Measurements from ENCODE around the gene DYNLT2B.

DNA sequence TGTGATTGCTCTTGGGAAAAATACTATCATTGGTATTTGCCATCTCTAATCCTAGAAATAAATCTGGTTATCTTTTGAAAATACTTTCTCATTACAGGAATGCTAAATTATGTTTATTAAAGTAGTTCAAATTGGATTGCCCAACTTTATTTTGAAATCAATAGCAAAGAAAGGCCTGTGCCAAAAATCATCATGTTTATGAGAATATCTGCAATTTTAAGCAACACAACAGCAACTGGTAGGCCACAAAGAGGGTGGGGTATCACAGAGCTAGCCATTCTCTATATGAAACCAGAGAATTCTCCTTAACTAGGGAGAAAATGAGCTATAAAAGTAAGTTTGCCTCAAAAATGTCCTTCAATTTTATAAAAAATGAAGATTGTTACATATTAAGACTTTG lies 32.0 kb upstream of the DYNLT2B start:
- TF ChIP-seq, protein P1, sequence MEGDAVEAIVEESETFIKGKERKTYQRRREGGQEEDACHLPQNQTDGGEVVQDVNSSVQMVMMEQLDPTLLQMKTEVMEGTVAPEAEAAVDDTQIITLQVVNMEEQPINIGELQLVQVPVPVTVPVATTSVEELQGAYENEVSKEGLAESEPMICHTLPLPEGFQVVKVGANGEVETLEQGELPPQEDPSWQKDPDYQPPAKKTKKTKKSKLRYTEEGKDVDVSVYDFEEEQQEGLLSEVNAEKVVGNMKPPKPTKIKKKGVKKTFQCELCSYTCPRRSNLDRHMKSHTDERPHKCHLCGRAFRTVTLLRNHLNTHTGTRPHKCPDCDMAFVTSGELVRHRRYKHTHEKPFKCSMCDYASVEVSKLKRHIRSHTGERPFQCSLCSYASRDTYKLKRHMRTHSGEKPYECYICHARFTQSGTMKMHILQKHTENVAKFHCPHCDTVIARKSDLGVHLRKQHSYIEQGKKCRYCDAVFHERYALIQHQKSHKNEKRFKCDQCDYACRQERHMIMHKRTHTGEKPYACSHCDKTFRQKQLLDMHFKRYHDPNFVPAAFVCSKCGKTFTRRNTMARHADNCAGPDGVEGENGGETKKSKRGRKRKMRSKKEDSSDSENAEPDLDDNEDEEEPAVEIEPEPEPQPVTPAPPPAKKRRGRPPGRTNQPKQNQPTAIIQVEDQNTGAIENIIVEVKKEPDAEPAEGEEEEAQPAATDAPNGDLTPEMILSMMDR (conservative IDR thresholded peaks at IDR 0.05; ENCODE audit: low read length) = no peak
- TF ChIP-seq EZH2phosphoT487 (IDR thresholded peaks at IDR 0.05; ENCODE audit: borderline replicate concordance) = no peak
